Uterus (tissue), 4 donors: ENCODE results near the gene ATP9B. TPM values are rescaled to one million over a fixed set of nuclear protein-coding genes. Genes with fewer than 3 reads are reported as not detected.

Experiments used
- DNase-seq, 2 donors: peaks; one replicate each; pipeline ENCODE4 v3.0.0-alpha.2; 2019 to 2020
- H3K27ac ChIP-seq, 2 donors: fragments of 200-600 bp; sonication (generic); 1 replicate in 1 of 2; 2 replicates in 1 of 2; pipeline ENCODE4 v1.5.1; 2016 to 2018
- H3K27me3 ChIP-seq, 2 donors: fragments of 200-600 bp; sonication (generic); one replicate each; pipeline ENCODE4 v1.5.1; 2018 to 2019; ENCODE audit warnings: control low read depth in 1 of 2
- H3K36me3 ChIP-seq, 2 donors: fragments of 200-600 bp; sonication (generic); one replicate each; pipeline ENCODE4 v1.5.1; 2019; ENCODE audit warnings: control low read depth in 1 of 2
- H3K4me1 ChIP-seq, 2 donors: fragments of 200-600 bp; sonication (generic); one replicate each; pipeline ENCODE4 v1.5.1; 2018 to 2019; ENCODE audit warnings: control low read depth in 1 of 2
- H3K4me3 ChIP-seq, 2 donors: fragments of 200-600 bp; sonication (generic); 1 replicate in 1 of 2; 2 replicates in 1 of 2; pipeline ENCODE4 v1.5.1; 2018 to 2019; ENCODE audit warnings: mild to moderate bottlenecking in 1 of 2
- H3K9me3 ChIP-seq, 2 donors: fragments of 200-600 bp; sonication (generic); one replicate each; pipeline ENCODE4 v1.5.1; 2019; ENCODE audit warnings: control low read depth in 1 of 2
- CTCF ChIP-seq, 4 experiments: fragments of 200-600 bp in 2 of 4; fragments of 450-650 bp in 2 of 4; sonication (generic) in 2 of 4; IDR thresholded peaks; one replicate each; pipeline ENCODE4 v1.5.1; 2016 to 2019; ENCODE audit warnings: antibody characterized with exemption in 4 of 4, mild to moderate bottlenecking in 2 of 4, moderate library complexity in 1 of 4
- POLR2A ChIP-seq, 2 donors: fragments of 450-650 bp; IDR thresholded peaks; one replicate each; pipeline ENCODE4 v1.6.1; 2016; ENCODE audit warnings: antibody characterized with exemption in 2 of 2, mild to moderate bottlenecking in 1 of 2, moderate library complexity in 1 of 2
- intact Hi-C: fragments of 100-400 bp; cut with DNase I; formaldehyde crosslinking; loops from one replicate; pipeline ENCODE4 v1.15.1; 2023; ENCODE audit warnings: low total_unique reads
- total RNA-seq, 4 donors: library from RNA; depleted of rRNA in 3 of 4; stranded (reverse); fragments of >200 nt in 3 of 4; gene quantifications; one replicate each; pipeline versions ENCODE4 v1.1.0 to v1.2.4, GENCODE V29; 2014 to 2023
- donor health status: DM: yes; HTN: yes; CAD: no.

Gene ATP9B
- total RNA-seq, 4 donors from 2014 or later: 18.2 to 111 (median 70.3) TPM

- TF ChIP-seq CTCF (IDR thresholded peaks at IDR 0.05): no peak
- TF ChIP-seq POLR2A (IDR thresholded peaks at IDR 0.05): no peak
- Histone ChIP-seq H3K4me3 (no peak overlapping the region), H3K4me1 (no peaks in the 10 kb centered on the region), H3K27me3 (no peaks in the 10 kb centered on the region), H3K9me3 (no peaks in the 10 kb centered on the region), H3K27ac (no peak overlapping the region), H3K36me3 (no peaks in the 10 kb centered on the region)
- no peak for DNase-seq
- intact Hi-C loops: no loop called here
These were observed 353.0 kb downstream of the ATP9B start for GRCh38 chr18:79422022-79422782.

GRCh38 chr18:79422783-79423165, 353.6 kb downstream of the ATP9B start:
- TF ChIP-seq CTCF (IDR thresholded peaks at IDR 0.05) (no peak), POLR2A (IDR thresholded peaks at IDR 0.05) (no peak)
- no peak overlapping the region for H3K4me3 ChIP-seq
- no peak overlapping the region for H3K27ac ChIP-seq
- H3K9me3 ChIP-seq: no peaks in the 10 kb centered on the region
- no peaks in the 10 kb centered on the region for H3K4me1 ChIP-seq
- intact Hi-C loops: no loop called here
- DNase-seq: no peak
- no peaks in the 10 kb centered on the region for H3K36me3 ChIP-seq
- no peaks in the 10 kb centered on the region for H3K27me3 ChIP-seq

- peak in 1 of 2 donors; percentile 42 for DNase-seq
- Histone ChIP-seq H3K27ac (peak overlapping the region in 1 of 2 donors; percentile 59), H3K9me3 (no peaks in the 10 kb centered on the region), H3K36me3 (no peaks in the 10 kb centered on the region), H3K4me1 (no peaks in the 10 kb centered on the region), H3K4me3 (no peak overlapping the region), H3K27me3 (no peaks in the 10 kb centered on the region)
- intact Hi-C loops: no loop called here
- TF ChIP-seq POLR2A (IDR thresholded peaks at IDR 0.05): no peak
- no peak for TF ChIP-seq CTCF (IDR thresholded peaks at IDR 0.05)
These were observed 354.2 kb downstream of the ATP9B start for GRCh38 chr18:79423211-79424007.

GRCh38 chr18:79424008-79424565, 354.9 kb downstream of the ATP9B start:
- Histone ChIP-seq H3K4me1 (no peaks in the 10 kb centered on the region), H3K27me3 (no peaks in the 10 kb centered on the region), H3K27ac (peak overlapping the region in 1 of 2 donors; percentile 59), H3K9me3 (no peaks in the 10 kb centered on the region), H3K36me3 (no peaks in the 10 kb centered on the region), H3K4me3 (no peak overlapping the region)
- TF ChIP-seq CTCF (IDR thresholded peaks at IDR 0.05): no peak
- TF ChIP-seq POLR2A (IDR thresholded peaks at IDR 0.05): no peak
- peak; percentile 61 to 84 for DNase-seq
- intact Hi-C loops: no loop called here
